ENCODE results near the gene TBXA2R. TPM values are rescaled to one million over a fixed set of nuclear protein-coding genes. Genes with fewer than 3 reads are reported as not detected.

TBXA2R gene
- total and polyA plus RNA-seq, 2 experiments from 2014 or later: 0.42 to 0.73 TPM

DNA sequence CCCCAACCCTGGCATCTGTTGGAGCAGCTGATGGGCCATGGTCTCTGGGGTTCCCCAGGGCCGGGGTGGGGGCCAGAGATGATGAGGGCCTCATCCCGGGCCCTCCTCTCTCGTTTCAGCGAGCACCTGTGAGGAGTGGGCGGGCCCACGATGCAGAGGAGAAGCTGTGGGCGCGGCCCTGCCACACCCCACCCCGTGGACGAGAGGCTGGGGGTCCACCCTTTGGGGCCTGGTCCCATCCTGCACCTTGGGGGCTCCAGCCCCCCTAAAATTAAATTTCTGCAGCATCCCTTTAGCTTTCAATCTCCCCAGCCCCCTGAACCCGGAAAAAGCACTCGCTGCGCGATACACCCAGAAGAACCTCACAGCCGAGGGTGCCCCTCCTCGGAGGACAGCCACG lies 28.3 kb downstream of the TBXA2R start (continued):
- no peak for TF ChIP-seq POLR2AphosphoS5 (IDR thresholded peaks at IDR 0.05; ENCODE audit: low read depth)

DNA sequence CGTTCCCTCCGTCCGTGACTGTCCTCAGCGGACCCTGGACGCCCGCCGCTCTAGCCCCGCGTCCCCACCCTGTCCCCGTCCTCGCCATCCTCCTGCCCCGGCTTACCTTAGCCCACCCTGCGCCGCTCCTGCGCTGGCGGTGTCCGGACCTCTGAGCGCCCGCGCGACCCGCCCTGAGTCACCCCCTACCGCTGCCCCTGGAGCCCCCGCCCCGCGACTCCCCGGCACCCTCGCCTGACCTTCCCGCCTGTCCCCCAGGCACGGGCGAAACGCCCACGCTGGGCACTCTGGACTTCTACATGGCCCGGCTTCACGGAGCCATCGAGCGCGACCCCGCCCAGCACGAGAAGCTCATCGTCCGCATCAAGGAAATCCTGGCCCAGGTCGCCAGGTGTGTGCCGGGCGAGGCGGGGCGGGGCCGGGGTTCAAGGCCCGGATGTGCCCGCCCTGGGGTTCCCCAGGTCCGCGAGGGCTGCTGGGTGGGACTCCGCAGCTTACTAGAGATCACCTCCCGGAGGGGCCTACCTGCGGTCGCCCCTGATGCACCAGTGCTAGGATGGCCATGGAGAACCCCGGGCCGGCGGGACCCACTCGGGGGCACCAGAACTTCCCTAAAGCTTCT lies 28.8 kb downstream of the TBXA2R start:
- peaks cover 36% of the 10 kb centered on the region for H3K27me3 Mint-ChIP-seq (ENCODE audit: insufficient read depth, low read depth, poor library complexity)
- no peak overlapping the region for H2AFZ ChIP-seq
- no peak overlapping the region for H3K27ac Mint-ChIP-seq
- ATAC-seq (peak; percentile 55), DNase-seq (ENCODE audit: low spot score) (peak; percentile 88)
- H3K27ac ChIP-seq (ENCODE audit: low read depth): no peak overlapping the region
- peaks cover 11% of the 10 kb centered on the region for H3F3A ChIP-seq (replicated peaks; ENCODE audit: low read depth)
- no peak for TF ChIP-seq ZNF331 (CRISPR knock-in tag; IDR thresholded peaks at IDR 0.05; ENCODE audit: low read depth)
- no peak for TF ChIP-seq ZNF114 (CRISPR knock-in tag; IDR thresholded peaks at IDR 0.05)
- peak; percentile 68 for TF ChIP-seq POLR2AphosphoS5 (IDR thresholded peaks at IDR 0.05; ENCODE audit: low read depth)
- peaks cover 9% of the 10 kb centered on the region for H3K4me1 Mint-ChIP-seq
- H4K20me1 ChIP-seq (replicated peaks; ENCODE audit: insufficient read depth): peaks cover 6% of the 10 kb centered on the region; the same call in 1 of the 2 replicates
- H3K4me3 Mint-ChIP-seq: peak overlapping the region; percentile 79
- H3K79me2 ChIP-seq (replicated peaks; ENCODE audit: insufficient read depth): no peaks in the 10 kb centered on the region
- H3K36me3 ChIP-seq (ENCODE audit: insufficient read depth): no peaks in the 10 kb centered on the region
- H3K4me3 ChIP-seq: peak overlapping the region; percentile 59
- H3K9me3 Mint-ChIP-seq: no peaks in the 10 kb centered on the region
- H3K4me1 ChIP-seq (ENCODE audit: insufficient read depth): peaks cover 12% of the 10 kb centered on the region
- no peaks in the 10 kb centered on the region for H3K9me2 ChIP-seq (ENCODE audit: insufficient read depth)
- H3K36me3 Mint-ChIP-seq (ENCODE audit: low read depth): peaks cover 9% of the 10 kb centered on the region
- H3K4me2 ChIP-seq: peak overlapping the region; percentile 80
- H3K27me3 ChIP-seq (ENCODE audit: insufficient read depth): peaks cover 13% of the 10 kb centered on the region; the same call in 1 of the 2 replicates

DNA sequence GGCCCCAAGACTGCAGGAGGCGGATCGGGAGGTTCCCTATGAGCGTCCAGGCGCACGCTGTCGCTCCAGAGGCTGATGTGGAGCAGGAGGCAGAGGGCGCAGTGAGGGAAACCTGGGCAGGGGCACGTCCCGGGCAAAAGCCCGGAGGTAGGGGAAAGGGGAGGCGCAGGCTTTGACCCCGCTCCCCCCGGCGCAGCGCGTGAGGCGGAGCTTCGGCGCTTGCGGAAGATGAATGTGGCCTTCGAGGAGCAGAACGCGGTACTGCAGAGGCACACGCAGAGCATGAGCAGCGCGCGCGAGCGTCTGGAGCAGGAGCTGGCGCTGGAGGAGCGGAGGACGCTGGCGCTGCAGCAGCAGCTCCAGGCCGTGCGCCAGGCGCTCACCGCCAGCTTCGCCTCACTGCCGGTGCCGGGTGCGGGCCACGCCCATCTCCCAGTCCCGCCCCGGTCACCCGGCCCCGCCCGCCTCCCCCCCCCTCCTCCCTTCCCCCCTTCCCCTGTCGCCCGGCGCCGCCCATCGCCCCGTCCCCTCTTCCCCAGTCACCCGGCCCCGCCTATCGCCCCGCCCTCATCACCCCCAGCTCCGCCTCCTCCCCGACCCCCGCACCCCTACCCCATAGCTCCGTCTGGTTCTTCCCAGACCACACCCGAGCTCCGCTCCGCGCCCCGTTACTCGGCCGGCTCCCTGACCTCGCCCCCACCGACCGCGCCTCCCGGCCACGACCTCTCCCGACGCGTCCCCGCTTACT lies 29.8 kb downstream of the TBXA2R start:
- H3K4me1 ChIP-seq (ENCODE audit: insufficient read depth): peaks cover 16% of the 10 kb centered on the region
- H3K27ac Mint-ChIP-seq: peak overlapping the region; percentile 36; the same call in 1 of the 2 replicates
- no peaks in the 10 kb centered on the region for H3K36me3 ChIP-seq (ENCODE audit: insufficient read depth)
- H3K79me2 ChIP-seq (replicated peaks; ENCODE audit: insufficient read depth): no peaks in the 10 kb centered on the region
- ATAC-seq (peak; percentile 15), DNase-seq (ENCODE audit: low spot score) (peak; percentile 88)
- no peaks in the 10 kb centered on the region for H3K9me3 Mint-ChIP-seq
- peak overlapping the region; percentile 71 for H3K4me3 ChIP-seq
- H3F3A ChIP-seq (replicated peaks; ENCODE audit: low read depth): peaks cover 11% of the 10 kb centered on the region
- peak overlapping the region; percentile 79 for H3K4me3 Mint-ChIP-seq
- peak overlapping the region; percentile 69; the same call in 1 of the 2 replicates for H2AFZ ChIP-seq
- no peaks in the 10 kb centered on the region for H3K9me2 ChIP-seq (ENCODE audit: insufficient read depth)
- peak overlapping the region; percentile 86 for H3K4me2 ChIP-seq
- H3K36me3 Mint-ChIP-seq (ENCODE audit: low read depth): peaks cover 9% of the 10 kb centered on the region
- peaks cover 9% of the 10 kb centered on the region; the same call in 1 of the 2 replicates for H3K27me3 ChIP-seq (ENCODE audit: insufficient read depth)
- H4K20me1 ChIP-seq (replicated peaks; ENCODE audit: insufficient read depth): peaks cover 6% of the 10 kb centered on the region; the same call in 1 of the 2 replicates
- peaks cover 40% of the 10 kb centered on the region for H3K27me3 Mint-ChIP-seq (ENCODE audit: insufficient read depth, low read depth, poor library complexity)
- peak overlapping the region; percentile 83; the same call in 1 of the 2 replicates for H3K27ac ChIP-seq (ENCODE audit: low read depth)
- peaks cover 12% of the 10 kb centered on the region for H3K4me1 Mint-ChIP-seq
- TF ChIP-seq, protein P1, sequence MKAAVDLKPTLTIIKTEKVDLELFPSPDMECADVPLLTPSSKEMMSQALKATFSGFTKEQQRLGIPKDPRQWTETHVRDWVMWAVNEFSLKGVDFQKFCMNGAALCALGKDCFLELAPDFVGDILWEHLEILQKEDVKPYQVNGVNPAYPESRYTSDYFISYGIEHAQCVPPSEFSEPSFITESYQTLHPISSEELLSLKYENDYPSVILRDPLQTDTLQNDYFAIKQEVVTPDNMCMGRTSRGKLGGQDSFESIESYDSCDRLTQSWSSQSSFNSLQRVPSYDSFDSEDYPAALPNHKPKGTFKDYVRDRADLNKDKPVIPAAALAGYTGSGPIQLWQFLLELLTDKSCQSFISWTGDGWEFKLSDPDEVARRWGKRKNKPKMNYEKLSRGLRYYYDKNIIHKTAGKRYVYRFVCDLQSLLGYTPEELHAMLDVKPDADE (IDR thresholded peaks at IDR 0.05): no peak
- TF ChIP-seq, protein P2, sequence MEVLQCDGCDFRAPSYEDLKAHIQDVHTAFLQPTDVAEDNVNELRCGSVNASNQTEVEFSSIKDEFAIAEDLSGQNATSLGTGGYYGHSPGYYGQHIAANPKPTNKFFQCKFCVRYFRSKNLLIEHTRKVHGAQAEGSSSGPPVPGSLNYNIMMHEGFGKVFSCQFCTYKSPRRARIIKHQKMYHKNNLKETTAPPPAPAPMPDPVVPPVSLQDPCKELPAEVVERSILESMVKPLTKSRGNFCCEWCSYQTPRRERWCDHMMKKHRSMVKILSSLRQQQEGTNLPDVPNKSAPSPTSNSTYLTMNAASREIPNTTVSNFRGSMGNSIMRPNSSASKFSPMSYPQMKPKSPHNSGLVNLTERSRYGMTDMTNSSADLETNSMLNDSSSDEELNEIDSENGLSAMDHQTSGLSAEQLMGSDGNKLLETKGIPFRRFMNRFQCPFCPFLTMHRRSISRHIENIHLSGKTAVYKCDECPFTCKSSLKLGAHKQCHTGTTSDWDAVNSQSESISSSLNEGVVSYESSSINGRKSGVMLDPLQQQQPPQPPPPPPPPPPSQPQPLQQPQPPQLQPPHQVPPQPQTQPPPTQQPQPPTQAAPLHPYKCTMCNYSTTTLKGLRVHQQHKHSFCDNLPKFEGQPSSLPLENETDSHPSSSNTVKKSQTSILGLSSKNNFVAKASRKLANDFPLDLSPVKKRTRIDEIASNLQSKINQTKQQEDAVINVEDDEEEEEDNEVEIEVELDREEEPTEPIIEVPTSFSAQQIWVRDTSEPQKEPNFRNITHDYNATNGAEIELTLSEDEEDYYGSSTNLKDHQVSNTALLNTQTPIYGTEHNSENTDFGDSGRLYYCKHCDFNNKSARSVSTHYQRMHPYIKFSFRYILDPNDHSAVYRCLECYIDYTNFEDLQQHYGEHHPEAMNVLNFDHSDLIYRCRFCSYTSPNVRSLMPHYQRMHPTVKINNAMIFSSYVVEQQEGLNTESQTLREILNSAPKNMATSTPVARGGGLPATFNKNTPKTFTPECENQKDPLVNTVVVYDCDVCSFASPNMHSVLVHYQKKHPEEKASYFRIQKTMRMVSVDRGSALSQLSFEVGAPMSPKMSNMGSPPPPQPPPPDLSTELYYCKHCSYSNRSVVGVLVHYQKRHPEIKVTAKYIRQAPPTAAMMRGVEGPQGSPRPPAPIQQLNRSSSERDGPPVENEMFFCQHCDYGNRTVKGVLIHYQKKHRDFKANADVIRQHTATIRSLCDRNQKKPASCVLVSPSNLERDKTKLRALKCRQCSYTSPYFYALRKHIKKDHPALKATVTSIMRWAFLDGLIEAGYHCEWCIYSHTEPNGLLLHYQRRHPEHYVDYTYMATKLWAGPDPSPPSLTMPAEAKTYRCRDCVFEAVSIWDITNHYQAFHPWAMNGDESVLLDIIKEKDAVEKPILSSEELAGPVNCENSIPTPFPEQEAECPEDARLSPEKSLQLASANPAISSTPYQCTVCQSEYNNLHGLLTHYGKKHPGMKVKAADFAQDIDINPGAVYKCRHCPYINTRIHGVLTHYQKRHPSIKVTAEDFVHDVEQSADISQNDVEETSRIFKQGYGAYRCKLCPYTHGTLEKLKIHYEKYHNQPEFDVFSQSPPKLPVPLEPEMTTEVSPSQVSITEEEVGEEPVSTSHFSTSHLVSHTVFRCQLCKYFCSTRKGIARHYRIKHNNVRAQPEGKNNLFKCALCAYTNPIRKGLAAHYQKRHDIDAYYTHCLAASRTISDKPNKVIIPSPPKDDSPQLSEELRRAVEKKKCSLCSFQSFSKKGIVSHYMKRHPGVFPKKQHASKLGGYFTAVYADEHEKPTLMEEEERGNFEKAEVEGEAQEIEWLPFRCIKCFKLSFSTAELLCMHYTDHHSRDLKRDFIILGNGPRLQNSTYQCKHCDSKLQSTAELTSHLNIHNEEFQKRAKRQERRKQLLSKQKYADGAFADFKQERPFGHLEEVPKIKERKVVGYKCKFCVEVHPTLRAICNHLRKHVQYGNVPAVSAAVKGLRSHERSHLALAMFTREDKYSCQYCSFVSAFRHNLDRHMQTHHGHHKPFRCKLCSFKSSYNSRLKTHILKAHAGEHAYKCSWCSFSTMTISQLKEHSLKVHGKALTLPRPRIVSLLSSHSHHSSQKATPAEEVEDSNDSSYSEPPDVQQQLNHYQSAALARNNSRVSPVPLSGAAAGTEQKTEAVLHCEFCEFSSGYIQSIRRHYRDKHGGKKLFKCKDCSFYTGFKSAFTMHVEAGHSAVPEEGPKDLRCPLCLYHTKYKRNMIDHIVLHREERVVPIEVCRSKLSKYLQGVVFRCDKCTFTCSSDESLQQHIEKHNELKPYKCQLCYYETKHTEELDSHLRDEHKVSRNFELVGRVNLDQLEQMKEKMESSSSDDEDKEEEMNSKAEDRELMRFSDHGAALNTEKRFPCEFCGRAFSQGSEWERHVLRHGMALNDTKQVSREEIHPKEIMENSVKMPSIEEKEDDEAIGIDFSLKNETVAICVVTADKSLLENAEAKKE (CRISPR knock-in tag; IDR thresholded peaks at IDR 0.05): no peak
- TF ChIP-seq CREB1 (CRISPR knock-in tag; IDR thresholded peaks at IDR 0.05; ENCODE audit: low read depth) (peak; percentile 17; the same call in 1 of the 2 replicates), POLR2AphosphoS5 (IDR thresholded peaks at IDR 0.05; ENCODE audit: low read depth) (peak; percentile 67), ZNF331 (CRISPR knock-in tag; IDR thresholded peaks at IDR 0.05; ENCODE audit: low read depth) (no peak), ZNF114 (CRISPR knock-in tag; IDR thresholded peaks at IDR 0.05) (no peak)
- TF ChIP-seq, protein P3, sequence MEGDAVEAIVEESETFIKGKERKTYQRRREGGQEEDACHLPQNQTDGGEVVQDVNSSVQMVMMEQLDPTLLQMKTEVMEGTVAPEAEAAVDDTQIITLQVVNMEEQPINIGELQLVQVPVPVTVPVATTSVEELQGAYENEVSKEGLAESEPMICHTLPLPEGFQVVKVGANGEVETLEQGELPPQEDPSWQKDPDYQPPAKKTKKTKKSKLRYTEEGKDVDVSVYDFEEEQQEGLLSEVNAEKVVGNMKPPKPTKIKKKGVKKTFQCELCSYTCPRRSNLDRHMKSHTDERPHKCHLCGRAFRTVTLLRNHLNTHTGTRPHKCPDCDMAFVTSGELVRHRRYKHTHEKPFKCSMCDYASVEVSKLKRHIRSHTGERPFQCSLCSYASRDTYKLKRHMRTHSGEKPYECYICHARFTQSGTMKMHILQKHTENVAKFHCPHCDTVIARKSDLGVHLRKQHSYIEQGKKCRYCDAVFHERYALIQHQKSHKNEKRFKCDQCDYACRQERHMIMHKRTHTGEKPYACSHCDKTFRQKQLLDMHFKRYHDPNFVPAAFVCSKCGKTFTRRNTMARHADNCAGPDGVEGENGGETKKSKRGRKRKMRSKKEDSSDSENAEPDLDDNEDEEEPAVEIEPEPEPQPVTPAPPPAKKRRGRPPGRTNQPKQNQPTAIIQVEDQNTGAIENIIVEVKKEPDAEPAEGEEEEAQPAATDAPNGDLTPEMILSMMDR (conservative IDR thresholded peaks at IDR 0.05; ENCODE audit: low read depth in 2 of 2): peak in 1 of 2 experiments; percentile 37; a peak in 2 of 4 replicates

All from GM23338 (cell line).